Right renal cortex interstitium (tissue), 3 donors: ENCODE results near the gene SEMA3B. TPM values are rescaled to one million over a fixed set of nuclear protein-coding genes. Genes with fewer than 3 reads are reported as not detected.
"Not testable (repeated sequence)": the region's sequence is repeated elsewhere in the genome, so short reads cannot be mapped to it uniquely, and the experiment has no call there.

Experiments used
- DNase-seq, 3 donors: peaks; one replicate each; pipeline ENCODE4 v3.0.0-alpha.2; 2013; ENCODE audit warnings: low read depth in 3 of 3, low spot score in 2 of 3
- polyA plus RNA-seq, 3 donors: library from polyadenylated mRNA; unstranded; fragments of 120-200 nt; gene quantifications; one replicate each; pipeline ENCODE4 v1.2.1, GENCODE V29; 2013; ENCODE audit not compliant: insufficient read length in 3 of 3

Gene SEMA3B
- 10 to 100 TPM; 75.2 to 77.0 (median 76.3) TPM for polyA plus RNA-seq

GRCh38 chr3:50268703-50269451 is at the start of gene SEMA3B:
Gene SEMA3B (plus strand): TSS chr3:50269147. CDS start chr3:50269241, 94 bp downstream.
- DNase-seq, result no peak

- no peak for DNase-seq
These were observed 49.7 kb upstream of the SEMA3B start for GRCh38 chr3:50219285-50219684.

- DNase-seq, result no peak
These were observed 48.8 kb upstream of the SEMA3B start for GRCh38 chr3:50220109-50220508.

- no peak for DNase-seq
These were observed 47.9 kb upstream of the SEMA3B start for GRCh38 chr3:50221051-50221410.

- DNase-seq, result no peak
These were observed 47.4 kb upstream of the SEMA3B start for GRCh38 chr3:50221411-50222168.

GRCh38 chr3:50222169-50222528 is 46.8 kb upstream of the SEMA3B start:
- no peak for DNase-seq

GRCh38 chr3:50224639-50225038 is 44.3 kb upstream of the SEMA3B start:
- DNase-seq, result no peak

GRCh38 chr3:50226888-50227389 is 42.0 kb upstream of the SEMA3B start:
- no peak for DNase-seq

GRCh38 chr3:50227390-50228183 is 41.4 kb upstream of the SEMA3B start:
- DNase-seq, result peak; percentile 82 to 89 (median 88)

- not testable (repeated sequence) for DNase-seq
These were observed 40.7 kb upstream of the SEMA3B start for GRCh38 chr3:50228184-50228763.

- DNase-seq, result no peak
These were observed 39.5 kb upstream of the SEMA3B start for GRCh38 chr3:50229490-50229889.

- DNase-seq, result no peak
These were observed 38.7 kb upstream of the SEMA3B start for GRCh38 chr3:50230104-50230793.

- DNase-seq, result no peak
These were observed 38.2 kb upstream of the SEMA3B start for GRCh38 chr3:50230794-50231125.

- DNase-seq, result no peak
These were observed 37.4 kb upstream of the SEMA3B start for GRCh38 chr3:50231581-50231980.

GRCh38 chr3:50232303-50232702 is 36.6 kb upstream of the SEMA3B start:
- DNase-seq, result no peak

- DNase-seq, result no peak
These were observed 35.8 kb upstream of the SEMA3B start for GRCh38 chr3:50233176-50233575.

- DNase-seq, result peak; percentile 85 to 96 (median 95)
These were observed 33.0 kb upstream of the SEMA3B start, which contains the start of gene GNAI2 for GRCh38 chr3:50235716-50236483. Gene GNAI2 (plus strand): TSS chr3:50236204. CDS start chr3:50236336, 132 bp downstream.

- no peak for DNase-seq
These were observed 32.3 kb upstream of the SEMA3B start for GRCh38 chr3:50236484-50237132.

GRCh38 chr3:50237133-50237651 is 31.8 kb upstream of the SEMA3B start:
- no peak for DNase-seq
